ENCODE data around the gene SELENOK.

DNA sequence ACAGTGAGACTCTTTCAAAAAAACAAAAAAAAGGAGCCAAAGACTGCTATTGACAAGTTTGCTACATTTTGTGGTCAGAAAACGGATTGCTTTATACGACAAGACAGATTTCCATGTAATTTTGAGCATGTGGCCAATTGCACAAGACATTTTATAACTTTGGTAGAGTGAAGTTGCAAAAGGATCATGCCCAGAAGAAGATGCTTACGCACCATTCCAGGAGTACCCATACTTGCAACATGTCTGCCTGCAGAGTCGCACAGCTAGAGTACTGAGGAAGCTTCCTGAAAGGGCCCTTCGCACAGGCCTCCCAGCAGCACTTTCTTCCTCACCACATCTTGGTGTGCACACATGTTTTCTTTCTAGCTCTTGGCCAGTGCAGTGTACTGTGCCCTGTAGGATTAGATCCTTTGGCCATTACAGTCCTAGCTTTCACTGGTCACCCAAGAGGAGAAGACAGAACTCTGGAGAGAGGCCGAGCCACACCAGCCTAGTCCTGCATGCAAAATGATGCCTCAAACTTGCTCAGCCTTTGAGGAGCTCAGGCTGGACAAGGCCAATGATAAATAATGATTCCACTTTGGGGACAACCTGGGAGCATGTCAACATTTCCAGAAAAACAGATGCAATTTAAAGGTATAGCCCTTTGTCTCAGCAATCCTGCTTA lies 57.1 kb downstream of the SELENOK start:
- no peak for TF ChIP-seq EZH2 (IDR thresholded peaks at IDR 0.05; ENCODE audit: low read depth)
- TF ChIP-seq, protein P1, sequence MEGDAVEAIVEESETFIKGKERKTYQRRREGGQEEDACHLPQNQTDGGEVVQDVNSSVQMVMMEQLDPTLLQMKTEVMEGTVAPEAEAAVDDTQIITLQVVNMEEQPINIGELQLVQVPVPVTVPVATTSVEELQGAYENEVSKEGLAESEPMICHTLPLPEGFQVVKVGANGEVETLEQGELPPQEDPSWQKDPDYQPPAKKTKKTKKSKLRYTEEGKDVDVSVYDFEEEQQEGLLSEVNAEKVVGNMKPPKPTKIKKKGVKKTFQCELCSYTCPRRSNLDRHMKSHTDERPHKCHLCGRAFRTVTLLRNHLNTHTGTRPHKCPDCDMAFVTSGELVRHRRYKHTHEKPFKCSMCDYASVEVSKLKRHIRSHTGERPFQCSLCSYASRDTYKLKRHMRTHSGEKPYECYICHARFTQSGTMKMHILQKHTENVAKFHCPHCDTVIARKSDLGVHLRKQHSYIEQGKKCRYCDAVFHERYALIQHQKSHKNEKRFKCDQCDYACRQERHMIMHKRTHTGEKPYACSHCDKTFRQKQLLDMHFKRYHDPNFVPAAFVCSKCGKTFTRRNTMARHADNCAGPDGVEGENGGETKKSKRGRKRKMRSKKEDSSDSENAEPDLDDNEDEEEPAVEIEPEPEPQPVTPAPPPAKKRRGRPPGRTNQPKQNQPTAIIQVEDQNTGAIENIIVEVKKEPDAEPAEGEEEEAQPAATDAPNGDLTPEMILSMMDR (conservative IDR thresholded peaks at IDR 0.05), result no peak
